Lower leg skin (tissue), 4 donors: ENCODE results near the gene DNAI4. TPM values are rescaled to one million over a fixed set of nuclear protein-coding genes. Genes with fewer than 3 reads are reported as not detected.

Source experiments
- DNase-seq, 2 donors: peaks; one replicate each; pipeline ENCODE4 v3.0.0-alpha.2; 2019; ENCODE audit warnings: low spot score in 2 of 2
- H3K4me3 ChIP-seq: fragments of 200-600 bp; sonication (generic); 2 replicates; pipeline ENCODE4 v1.5.1; 2017; ENCODE audit warnings: mild to moderate bottlenecking, low read depth; ENCODE audit not compliant: poor library complexity, severe bottlenecking
- POLR2A ChIP-seq, 2 donors: fragments of 450-650 bp; IDR thresholded peaks; one replicate each; pipeline ENCODE4 v1.6.1; 2016 to 2017; ENCODE audit warnings: antibody characterized with exemption in 2 of 2, mild to moderate bottlenecking in 1 of 2, moderate library complexity in 1 of 2
- WGBS, 2 donors: methylation state at CpG; one replicate each; pipeline ENCODE4 v1.1.5; 2018; 5-methylcytosine and 5-hydroxymethylcytosine counted together
- intact Hi-C: fragments of 100-400 bp; cut with DNase I; formaldehyde crosslinking; loops from one replicate; pipeline ENCODE4 v1.15.0; 2023; ENCODE audit warnings: low total_unique reads
- total RNA-seq, 4 donors: library from RNA; depleted of rRNA; stranded (reverse); fragments of >200 nt; gene quantifications; one replicate each; pipeline ENCODE4 v1.1.0, GENCODE V29; 2016
- TF ChIP-seq, protein P1 (sequence below), 3 donors: fragments of 450-650 bp; IDR thresholded peaks; one replicate each; pipeline ENCODE4 v1.5.1; 2016; ENCODE audit warnings: antibody characterized with exemption in 3 of 3, mild to moderate bottlenecking in 3 of 3, moderate library complexity in 2 of 3

The DNAI4 gene
- total RNA-seq, 4 donors from 2014 or later, result 1.5 to 3.8 (median 2.5) TPM

DNA sequence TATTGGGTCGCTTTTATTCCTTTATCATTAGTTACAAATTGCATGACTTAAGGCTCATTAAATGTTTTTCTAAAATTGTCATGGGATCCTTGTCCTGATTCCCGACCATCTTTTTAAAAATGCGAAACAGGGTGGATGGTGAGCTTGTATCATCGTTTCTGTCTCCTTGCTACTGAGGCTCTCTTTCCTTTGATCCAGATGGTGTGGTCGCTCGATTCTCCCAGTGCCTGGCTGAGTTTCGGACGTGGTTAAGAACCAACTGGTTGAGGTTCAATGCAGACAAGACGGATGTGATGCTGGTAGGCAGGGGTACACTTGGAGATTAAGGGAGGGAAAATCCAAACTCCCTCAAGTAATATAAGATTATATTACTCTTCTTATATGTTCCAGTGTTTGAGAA, 1.3 kb upstream of the DNAI4 start:
- WGBS, 2 donors, result 31 to 34% methylated on average over 9 of the region's 9 CpGs

DNA sequence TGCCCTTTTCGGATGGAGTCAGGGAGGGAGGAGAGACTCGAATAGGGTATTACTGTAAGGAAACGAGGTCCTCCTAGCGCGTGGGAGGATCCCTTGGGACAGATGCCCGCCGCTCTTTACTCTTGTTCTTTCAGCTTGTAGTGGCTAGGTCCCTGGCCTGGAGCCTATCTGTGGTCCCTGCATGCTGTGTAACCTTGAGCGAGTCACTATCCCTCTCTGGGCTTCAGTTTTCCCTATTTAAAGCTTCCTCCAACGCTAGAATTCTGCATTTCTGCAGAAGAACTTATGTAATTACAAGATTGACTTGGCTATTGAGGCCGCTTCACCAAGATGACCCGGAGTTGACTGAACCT, 878 bp upstream of the DNAI4 start:
- H3K4me3 ChIP-seq, result peak overlapping the region; percentile 47
- WGBS, 2 donors, result 2 to 5% methylated on average over 11 of the region's 11 CpGs
- intact Hi-C loops, result no loop called here
- TF ChIP-seq POLR2A (IDR thresholded peaks at IDR 0.05), result no peak
- no peak for DNase-seq

More for the DNA sequence above, 1.3 kb upstream of the DNAI4 start:
- H3K4me3 ChIP-seq, result peak overlapping the region; percentile 47
- intact Hi-C loops, result no loop called here
- DNase-seq, result no peak
- TF ChIP-seq POLR2A (IDR thresholded peaks at IDR 0.05), result no peak
- TF ChIP-seq, protein P1, sequence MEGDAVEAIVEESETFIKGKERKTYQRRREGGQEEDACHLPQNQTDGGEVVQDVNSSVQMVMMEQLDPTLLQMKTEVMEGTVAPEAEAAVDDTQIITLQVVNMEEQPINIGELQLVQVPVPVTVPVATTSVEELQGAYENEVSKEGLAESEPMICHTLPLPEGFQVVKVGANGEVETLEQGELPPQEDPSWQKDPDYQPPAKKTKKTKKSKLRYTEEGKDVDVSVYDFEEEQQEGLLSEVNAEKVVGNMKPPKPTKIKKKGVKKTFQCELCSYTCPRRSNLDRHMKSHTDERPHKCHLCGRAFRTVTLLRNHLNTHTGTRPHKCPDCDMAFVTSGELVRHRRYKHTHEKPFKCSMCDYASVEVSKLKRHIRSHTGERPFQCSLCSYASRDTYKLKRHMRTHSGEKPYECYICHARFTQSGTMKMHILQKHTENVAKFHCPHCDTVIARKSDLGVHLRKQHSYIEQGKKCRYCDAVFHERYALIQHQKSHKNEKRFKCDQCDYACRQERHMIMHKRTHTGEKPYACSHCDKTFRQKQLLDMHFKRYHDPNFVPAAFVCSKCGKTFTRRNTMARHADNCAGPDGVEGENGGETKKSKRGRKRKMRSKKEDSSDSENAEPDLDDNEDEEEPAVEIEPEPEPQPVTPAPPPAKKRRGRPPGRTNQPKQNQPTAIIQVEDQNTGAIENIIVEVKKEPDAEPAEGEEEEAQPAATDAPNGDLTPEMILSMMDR (IDR thresholded peaks at IDR 0.05), result no peak

DNA sequence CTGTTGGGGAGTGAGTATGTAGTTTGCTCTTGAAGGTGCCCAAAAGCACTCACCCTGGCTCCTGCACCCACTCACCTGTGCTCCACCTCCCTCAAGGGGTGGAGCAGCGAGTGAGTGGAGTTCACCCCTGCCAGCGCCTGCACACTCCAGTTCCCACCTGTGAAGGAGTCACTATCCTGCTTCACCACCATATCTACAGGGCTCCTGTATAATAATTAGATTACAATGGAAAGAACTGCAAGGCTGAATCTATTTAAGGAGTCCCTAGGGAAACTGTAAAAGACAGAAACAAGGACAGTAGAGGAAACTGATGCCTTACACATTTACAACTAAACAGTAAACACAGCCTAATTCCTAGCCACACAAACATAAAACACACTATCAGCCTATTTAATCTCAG, 4.1 kb downstream of the DNAI4 start:
- TF ChIP-seq POLR2A (IDR thresholded peaks at IDR 0.05), result no peak
- TF ChIP-seq, protein P1 (IDR thresholded peaks at IDR 0.05), result no peak
- intact Hi-C loops, result no loop called here
- no peak for DNase-seq
- WGBS, 2 donors, result 96 to 98% methylated on average over 2 of the region's 2 CpGs
- H3K4me3 ChIP-seq, result no peak overlapping the region

DNA sequence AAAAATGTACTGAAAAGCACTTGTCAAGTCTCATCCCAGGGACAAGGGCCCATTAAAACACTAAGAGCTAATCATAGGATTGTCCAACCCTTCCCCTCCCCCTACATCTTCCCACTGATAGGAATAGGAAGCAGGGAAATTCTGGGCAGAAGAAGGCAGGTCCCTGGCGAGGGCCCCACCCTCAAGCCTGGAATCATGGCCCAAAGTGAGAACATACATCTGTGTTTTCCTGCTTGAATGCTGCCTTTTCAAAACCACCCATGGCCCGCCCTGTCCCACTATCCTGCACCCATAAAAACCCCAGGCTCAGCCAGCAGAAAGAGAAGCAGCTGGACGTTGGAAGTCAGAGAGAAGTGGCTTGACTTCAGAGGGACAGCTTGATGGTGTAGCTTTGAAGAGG, 4.8 kb downstream of the DNAI4 start:
- H3K4me3 ChIP-seq, result no peak overlapping the region
- no peak for TF ChIP-seq POLR2A (IDR thresholded peaks at IDR 0.05)
- TF ChIP-seq, protein P1 (IDR thresholded peaks at IDR 0.05), result no peak
- WGBS, 2 donors, result 90 to 93% methylated on average over 3 of the region's 3 CpGs
- intact Hi-C loops, result no loop called here
- no peak for DNase-seq

DNA sequence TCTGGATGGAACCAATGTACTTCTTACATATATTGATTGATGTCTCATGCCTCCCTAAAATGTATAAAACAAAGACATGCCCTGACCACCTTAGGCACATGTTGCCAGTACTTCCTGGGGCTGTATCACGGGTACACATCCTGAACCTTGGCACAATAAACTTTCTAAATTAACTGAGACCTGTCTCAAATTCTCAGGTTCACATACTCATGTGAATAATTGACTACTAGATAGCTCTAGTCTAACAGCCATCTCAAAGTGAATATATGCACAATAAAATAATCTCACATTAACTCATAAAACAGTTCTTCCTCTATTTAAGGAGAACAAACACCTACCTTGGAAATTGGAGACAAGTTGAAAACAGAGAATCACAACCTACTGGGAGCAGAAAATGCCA, 5.6 kb downstream of the DNAI4 start:
- intact Hi-C loops, result no loop called here
- no peak overlapping the region for H3K4me3 ChIP-seq
- no peak for TF ChIP-seq POLR2A (IDR thresholded peaks at IDR 0.05)
- TF ChIP-seq, protein P1 (IDR thresholded peaks at IDR 0.05), result no peak
- no peak for DNase-seq
- 80 to 100% methylated on average over 1 of the region's 1 CpG for WGBS, 2 donors

DNA sequence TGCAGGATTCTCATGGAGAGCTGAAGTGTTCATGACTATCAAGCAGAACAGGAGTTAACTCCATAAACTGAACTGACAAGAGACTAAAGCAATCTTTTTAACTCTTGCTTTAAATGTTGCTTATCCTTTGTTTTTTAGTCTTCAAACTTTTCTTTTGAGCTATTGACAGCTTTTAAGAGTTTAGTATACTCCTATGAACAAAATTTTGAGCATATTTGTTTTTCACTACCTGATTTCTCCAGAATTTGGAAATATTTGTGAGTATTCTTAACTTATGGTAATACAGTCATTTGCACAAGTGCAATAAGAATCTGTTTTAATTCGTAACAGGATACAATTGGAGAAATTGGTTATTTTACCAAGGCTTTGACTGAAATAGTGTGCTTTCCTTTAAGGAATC, 7.2 kb downstream of the DNAI4 start:
- TF ChIP-seq POLR2A (IDR thresholded peaks at IDR 0.05), result no peak
- TF ChIP-seq, protein P1 (IDR thresholded peaks at IDR 0.05), result no peak
- no peak overlapping the region for H3K4me3 ChIP-seq
- DNase-seq, result no peak
- 94 to 95% methylated on average over 1 of the region's 1 CpG for WGBS, 2 donors
- intact Hi-C loops, result no loop called here
